ENCODE data around the gene TCF7L2. TPM values are rescaled to one million over a fixed set of nuclear protein-coding genes. Genes with fewer than 3 reads are reported as not detected.

Gene TCF7L2
- total RNA-seq, 4 donors from 2014 or later: 4.0 to 13.2 (median 6.4) TPM

GRCh38 chr10:113011592-113012374 lies 61.7 kb downstream of the TCF7L2 start:
- no peak for DNase-seq
- Histone ChIP-seq H3K36me3 (peaks cover 0 to 6% (median 0%) of the 10 kb centered on the region in 3 donors), H3K27ac (no peak overlapping the region), H3K4me3 (no peak overlapping the region), H3K9me3 (no peaks in the 10 kb centered on the region), H3K4me1 (peaks cover 4 to 19% (median 15%) of the 10 kb centered on the region in 3 donors), H3K27me3 (no peaks in the 10 kb centered on the region)
- TF ChIP-seq POLR2A (IDR thresholded peaks at IDR 0.05): no peak
- no peak for TF ChIP-seq CTCF (IDR thresholded peaks at IDR 0.05)
- intact Hi-C loops (cut with DNase I): no loop called here
- WGBS, 2 donors: 85 to 92% methylated on average over 11 to 12 of the region's 12 CpGs

DNA sequence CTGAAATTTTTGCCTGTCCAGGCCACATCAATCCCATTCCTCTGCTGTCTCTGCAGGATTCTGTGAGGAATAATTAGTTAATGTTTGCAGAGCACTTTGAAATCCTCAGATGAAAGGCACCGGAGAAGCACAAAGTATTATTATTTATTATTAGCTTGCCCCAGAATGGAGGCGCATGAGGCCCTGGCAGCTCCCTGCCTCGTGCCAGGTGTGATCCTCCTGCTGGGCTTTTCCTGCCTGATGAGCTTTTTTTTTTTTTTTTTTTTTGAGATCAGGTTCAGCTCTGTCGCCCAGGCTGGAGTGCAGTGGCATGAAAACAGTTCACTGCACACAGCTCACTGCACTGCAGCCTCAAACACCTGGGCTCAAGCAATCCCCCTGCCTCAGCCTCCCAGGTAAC lies 65.2 kb downstream of the TCF7L2 start:
- no peaks in the 10 kb centered on the region for H3K27me3 ChIP-seq
- peaks cover 0 to 36% (median 15%) of the 10 kb centered on the region in 3 donors for H3K4me1 ChIP-seq
- TF ChIP-seq POLR2A (IDR thresholded peaks at IDR 0.05): no peak
- no peak for TF ChIP-seq CTCF (IDR thresholded peaks at IDR 0.05)
- intact Hi-C loops (cut with DNase I): no loop called here
- H3K36me3 ChIP-seq: no peaks in the 10 kb centered on the region
- WGBS, 2 donors: 75 to 81% methylated on average over 4 of the region's 4 CpGs
- DNase-seq: no peak
- no peak overlapping the region for H3K4me3 ChIP-seq
- no peak overlapping the region for H3K27ac ChIP-seq
- H3K9me3 ChIP-seq: no peaks in the 10 kb centered on the region

- no peak overlapping the region for H3K4me3 ChIP-seq
- H3K27me3 ChIP-seq: no peaks in the 10 kb centered on the region
- peaks cover 0 to 57% (median 34%) of the 10 kb centered on the region in 3 donors for H3K4me1 ChIP-seq
- WGBS, 2 donors: 50 to 75% methylated on average over 2 to 3 of the region's 5 CpGs
- H3K36me3 ChIP-seq: no peaks in the 10 kb centered on the region
- no peak overlapping the region for H3K27ac ChIP-seq
- no peaks in the 10 kb centered on the region for H3K9me3 ChIP-seq
- TF ChIP-seq POLR2A (IDR thresholded peaks at IDR 0.05): no peak
- TF ChIP-seq CTCF (IDR thresholded peaks at IDR 0.05): no peak
- intact Hi-C loops (cut with DNase I): no loop called here
- DNase-seq: no peak
Observed at GRCh38 chr10:113017376-113017775, 67.3 kb downstream of the TCF7L2 start.

GRCh38 chr10:113018034-113018433 lies 68.0 kb downstream of the TCF7L2 start:
- WGBS, 2 donors: 84 to 94% methylated on average over 3 of the region's 3 CpGs
- Histone ChIP-seq H3K27me3 (no peaks in the 10 kb centered on the region), H3K4me3 (no peak overlapping the region), H3K27ac (no peak overlapping the region), H3K4me1 (peaks cover 0 to 64% (median 35%) of the 10 kb centered on the region in 3 donors), H3K9me3 (no peaks in the 10 kb centered on the region), H3K36me3 (no peaks in the 10 kb centered on the region)
- TF ChIP-seq CTCF (IDR thresholded peaks at IDR 0.05): no peak
- no peak for TF ChIP-seq POLR2A (IDR thresholded peaks at IDR 0.05)
- DNase-seq: no peak
- intact Hi-C loops (cut with DNase I): no loop called here

GRCh38 chr10:113019096-113019495 lies 69.0 kb downstream of the TCF7L2 start:
- peak overlapping the region in 1 of 4 donors; percentile 12 for H3K27ac ChIP-seq
- H3K4me3 ChIP-seq: no peak overlapping the region
- peaks cover 0 to 65% (median 35%) of the 10 kb centered on the region in 3 donors for H3K4me1 ChIP-seq
- H3K27me3 ChIP-seq: no peaks in the 10 kb centered on the region
- H3K36me3 ChIP-seq: no peaks in the 10 kb centered on the region
- intact Hi-C loops (cut with DNase I): no loop called here
- TF ChIP-seq CTCF (IDR thresholded peaks at IDR 0.05) (no peak), POLR2A (IDR thresholded peaks at IDR 0.05) (no peak)
- H3K9me3 ChIP-seq: no peaks in the 10 kb centered on the region
- DNase-seq: no peak
- 71 to 83% methylated on average over 8 of the region's 8 CpGs for WGBS, 2 donors
